ENCODE measurements around the gene KSR1. TPM values are rescaled to one million over a fixed set of nuclear protein-coding genes. Genes with fewer than 3 reads are reported as not detected.
"Not testable (repeated sequence)": the region's sequence is repeated elsewhere in the genome, so short reads cannot be mapped to it uniquely, and the experiment has no call there.

Gene KSR1
- total and polyA plus RNA-seq, 11 donors = 6.1 to 31.1 (median 7.5) TPM

DNA sequence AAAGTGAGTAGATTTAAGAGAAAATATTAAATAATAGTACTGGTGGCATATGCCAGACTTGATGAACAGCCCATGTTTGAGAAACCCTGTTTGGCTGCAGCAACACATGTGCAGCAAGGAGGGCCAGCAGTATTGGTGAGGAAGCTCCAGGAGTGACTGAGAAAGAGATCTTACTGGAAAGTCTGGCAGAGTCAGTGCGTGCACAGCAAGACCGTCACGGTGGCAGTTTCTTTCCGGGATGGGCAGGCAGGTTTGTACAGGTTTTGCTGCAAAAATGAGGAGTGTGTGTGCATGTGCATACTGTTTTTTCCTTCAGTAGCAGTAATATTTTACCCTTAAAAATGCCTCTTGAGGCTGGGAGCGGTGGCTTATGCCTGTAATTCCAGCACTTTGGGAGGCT is 41.4 kb downstream of the KSR1 start:
- H3K36me3 ChIP-seq = no peaks in the 10 kb centered on the region
- WGBS, 4 donors = 96 to 97% (median 97%) methylated on average over 5 of the region's 5 CpGs
- peaks cover 0 to 35% (median 15%) of the 10 kb centered on the region in 12 donors for H3K4me1 ChIP-seq
- H3K4me3 ChIP-seq = no peak overlapping the region
- DNase-seq = no peak
- H3K27me3 ChIP-seq = no peaks in the 10 kb centered on the region
- ATAC-seq = no peak
- no peak overlapping the region for H3K27ac ChIP-seq
- intact Hi-C loops (cut with DNase I) = loop anchor here in 4 of 10 donors (5.0 to 10.0 kb wide), 4 partner anchors 53 to 97 kb away; no protein-coding TSS in a partner anchor
- peaks cover 0 to 4% (median 0%) of the 10 kb centered on the region in 12 donors for H3K9me3 ChIP-seq
- TF ChIP-seq, protein P1, sequence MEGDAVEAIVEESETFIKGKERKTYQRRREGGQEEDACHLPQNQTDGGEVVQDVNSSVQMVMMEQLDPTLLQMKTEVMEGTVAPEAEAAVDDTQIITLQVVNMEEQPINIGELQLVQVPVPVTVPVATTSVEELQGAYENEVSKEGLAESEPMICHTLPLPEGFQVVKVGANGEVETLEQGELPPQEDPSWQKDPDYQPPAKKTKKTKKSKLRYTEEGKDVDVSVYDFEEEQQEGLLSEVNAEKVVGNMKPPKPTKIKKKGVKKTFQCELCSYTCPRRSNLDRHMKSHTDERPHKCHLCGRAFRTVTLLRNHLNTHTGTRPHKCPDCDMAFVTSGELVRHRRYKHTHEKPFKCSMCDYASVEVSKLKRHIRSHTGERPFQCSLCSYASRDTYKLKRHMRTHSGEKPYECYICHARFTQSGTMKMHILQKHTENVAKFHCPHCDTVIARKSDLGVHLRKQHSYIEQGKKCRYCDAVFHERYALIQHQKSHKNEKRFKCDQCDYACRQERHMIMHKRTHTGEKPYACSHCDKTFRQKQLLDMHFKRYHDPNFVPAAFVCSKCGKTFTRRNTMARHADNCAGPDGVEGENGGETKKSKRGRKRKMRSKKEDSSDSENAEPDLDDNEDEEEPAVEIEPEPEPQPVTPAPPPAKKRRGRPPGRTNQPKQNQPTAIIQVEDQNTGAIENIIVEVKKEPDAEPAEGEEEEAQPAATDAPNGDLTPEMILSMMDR (IDR thresholded peaks at IDR 0.05) = no peak
- no peak for TF ChIP-seq POLR2A (IDR thresholded peaks at IDR 0.05)

DNA sequence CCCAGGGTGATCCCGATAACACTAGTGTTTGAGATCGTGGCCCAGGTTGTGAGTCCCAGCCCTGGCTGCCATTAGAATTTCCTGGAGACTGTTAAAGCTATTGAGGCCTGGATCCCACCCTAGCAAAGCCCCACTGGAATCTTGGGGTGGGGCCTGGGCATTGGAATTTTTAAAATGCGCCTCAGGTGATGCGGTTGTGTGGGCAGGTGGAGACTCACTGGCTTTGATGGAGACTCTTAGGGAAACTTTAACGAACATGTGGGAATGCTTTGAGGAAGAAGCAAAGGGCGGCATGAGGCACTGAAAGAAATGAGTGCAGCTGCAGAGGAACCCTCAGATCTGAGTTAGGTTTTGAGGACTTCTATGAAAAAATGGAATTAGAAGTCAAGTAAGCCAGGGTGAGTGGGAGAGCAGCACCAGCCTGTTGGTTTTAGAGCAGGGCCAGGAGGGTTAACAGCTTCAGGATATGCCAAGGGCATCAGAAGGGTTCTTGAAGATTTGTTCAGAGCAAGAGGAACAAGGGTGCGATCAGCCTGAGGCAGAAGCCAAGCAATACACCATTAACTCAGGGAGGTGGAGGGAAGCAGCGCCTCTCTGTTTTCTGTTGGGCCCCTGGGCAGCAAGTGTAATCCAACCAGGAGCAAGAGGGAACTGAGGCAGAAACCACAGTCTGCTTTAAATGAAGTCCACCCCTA is 42.5 kb downstream of the KSR1 start:
- no peak overlapping the region for H3K4me3 ChIP-seq
- H3K4me1 ChIP-seq = peaks cover 0 to 36% (median 17%) of the 10 kb centered on the region in 12 donors
- intact Hi-C loops (cut with DNase I) = loop anchor here in 4 of 10 donors (5.0 to 10.0 kb wide), 4 partner anchors 54 to 96 kb away; no protein-coding TSS in a partner anchor
- H3K27me3 ChIP-seq = no peaks in the 10 kb centered on the region
- ATAC-seq (no peak), DNase-seq (no peak)
- no peaks in the 10 kb centered on the region for H3K36me3 ChIP-seq
- H3K9me3 ChIP-seq = peaks cover 0 to 4% (median 0%) of the 10 kb centered on the region in 12 donors
- 91 to 96% (median 94%) methylated on average over 8 of the region's 8 CpGs for WGBS, 4 donors
- no peak overlapping the region for H3K27ac ChIP-seq
- TF ChIP-seq, protein P1 (IDR thresholded peaks at IDR 0.05) = no peak
- no peak for TF ChIP-seq POLR2A (IDR thresholded peaks at IDR 0.05)

GRCh38 chr17:27499451-27500265 is 43.4 kb downstream of the KSR1 start:
- Histone ChIP-seq H3K36me3 (no peaks in the 10 kb centered on the region), H3K27me3 (no peaks in the 10 kb centered on the region), H3K4me3 (no peak overlapping the region), H3K4me1 (peaks cover 0 to 33% (median 11%) of the 10 kb centered on the region in 12 donors), H3K27ac (no peak overlapping the region), H3K9me3 (peaks cover 0 to 4% (median 0%) of the 10 kb centered on the region in 12 donors)
- intact Hi-C loops (cut with DNase I) = loop anchor here in 6 of 10 donors (5.0 to 10.0 kb wide), 7 partner anchors 32 to 98 kb away; no protein-coding TSS in a partner anchor
- WGBS, 4 donors = 71 to 82% (median 77%) methylated on average over 11 of the region's 11 CpGs
- DNase-seq (no peak), ATAC-seq (no peak)
- TF ChIP-seq, protein P1 (IDR thresholded peaks at IDR 0.05) = no peak
- TF ChIP-seq POLR2A (IDR thresholded peaks at IDR 0.05) = no peak

- DNase-seq, H3K36me3 ChIP-seq, H3K27me3 ChIP-seq, H3K9me3 ChIP-seq, H3K27ac ChIP-seq, ATAC-seq, H3K4me3 ChIP-seq: not testable (repeated sequence)
- 95 to 100% (median 99%) methylated on average over 3 of the region's 3 CpGs for WGBS, 4 donors
- H3K4me1 ChIP-seq = peaks cover 0 to 25% (median 7%) of the 10 kb centered on the region in 12 donors
- intact Hi-C loops (cut with DNase I) = loop anchor here in 2 of 10 donors (5.0 kb wide), 3 partner anchors 34 to 96 kb away; no protein-coding TSS in a partner anchor
Measured at GRCh38 chr17:27501338-27501737, 45.1 kb downstream of the KSR1 start.
